ENCODE measurements around the gene SCAF8.

- TF ChIP-seq CTCF (IDR thresholded peaks at IDR 0.05) (no peak), ZFX (IDR thresholded peaks at IDR 0.05; ENCODE audit: borderline replicate concordance) (no peak)
Measured at GRCh38 chr6:154824076-154824475, 90.9 kb downstream of the SCAF8 start.

Data from 22Rv1 (cell line).